Peyer's patch (tissue), 4 donors: Measurements from ENCODE around the gene ZNF236.

ENCODE experiments used
- CTCF ChIP-seq, 6 experiments: fragments of 450-650 bp in 4 of 6; fragments of 200-600 bp in 2 of 6; sonication (generic) in 1 of 6; IDR thresholded peaks; one replicate each; pipeline ENCODE4 v1.5.1; 2017 to 2019; ENCODE audit warnings: antibody characterized with exemption in 6 of 6, mild to moderate bottlenecking in 3 of 6, moderate library complexity in 1 of 6
- POLR2A ChIP-seq, 2 donors: fragments of 450-650 bp; IDR thresholded peaks; one replicate each; pipeline ENCODE4 v1.5.1; 2017; ENCODE audit warnings: antibody characterized with exemption in 2 of 2, mild to moderate bottlenecking in 2 of 2, moderate library complexity in 2 of 2

- TF ChIP-seq CTCF (IDR thresholded peaks at IDR 0.05), result no peak
- no peak for TF ChIP-seq POLR2A (IDR thresholded peaks at IDR 0.05)
Observed at GRCh38 chr18:76948345-76948744, 126.0 kb downstream of the ZNF236 start.
